GM12873 (cell line): ENCODE results near the gene ARHGAP15.

Experiments used
- TF ChIP-seq, protein P1 (sequence below): IDR thresholded peaks from 2 replicates; pipeline ENCODE4 v1.5.1; 2012; ENCODE audit warnings: low read depth, mild to moderate bottlenecking, moderate library complexity, low read length, control low read depth; ENCODE audit not compliant: insufficient read depth; ENCODE audit errors: missing control alignments

The ARHGAP15 gene

DNA sequence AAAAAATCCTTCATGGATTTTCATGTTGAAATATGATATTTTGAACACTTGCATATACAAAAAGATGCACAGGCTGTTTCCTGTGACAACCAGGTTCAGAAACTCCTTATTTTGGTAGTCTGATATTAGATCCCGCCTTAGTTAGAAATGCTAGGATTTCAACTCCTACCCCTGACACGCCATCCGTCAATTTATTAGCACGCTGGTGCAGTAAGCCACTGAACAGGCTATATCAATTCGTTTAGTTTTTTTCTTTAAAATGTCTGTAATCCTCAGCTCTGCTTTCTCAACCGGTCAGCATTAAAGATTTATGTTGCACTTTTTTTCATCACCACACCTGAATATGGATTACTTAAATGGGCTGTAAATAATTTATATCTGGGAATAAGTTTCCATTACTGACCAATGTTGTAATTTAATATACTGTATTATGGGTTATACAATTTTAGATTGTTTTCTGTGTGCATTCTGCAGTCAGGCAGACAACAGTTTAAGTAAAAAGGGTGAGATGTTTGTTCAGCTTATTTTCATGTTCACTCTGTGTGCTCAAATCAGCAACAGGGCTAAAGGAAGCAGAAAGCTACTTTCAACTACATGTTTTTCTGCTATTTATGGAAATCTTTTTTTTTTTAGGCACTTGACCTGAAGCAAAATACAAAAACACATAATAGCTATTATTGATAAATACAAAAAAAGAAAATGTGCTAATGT lies 227.7 kb downstream of the ARHGAP15 start:
- TF ChIP-seq, protein P1, sequence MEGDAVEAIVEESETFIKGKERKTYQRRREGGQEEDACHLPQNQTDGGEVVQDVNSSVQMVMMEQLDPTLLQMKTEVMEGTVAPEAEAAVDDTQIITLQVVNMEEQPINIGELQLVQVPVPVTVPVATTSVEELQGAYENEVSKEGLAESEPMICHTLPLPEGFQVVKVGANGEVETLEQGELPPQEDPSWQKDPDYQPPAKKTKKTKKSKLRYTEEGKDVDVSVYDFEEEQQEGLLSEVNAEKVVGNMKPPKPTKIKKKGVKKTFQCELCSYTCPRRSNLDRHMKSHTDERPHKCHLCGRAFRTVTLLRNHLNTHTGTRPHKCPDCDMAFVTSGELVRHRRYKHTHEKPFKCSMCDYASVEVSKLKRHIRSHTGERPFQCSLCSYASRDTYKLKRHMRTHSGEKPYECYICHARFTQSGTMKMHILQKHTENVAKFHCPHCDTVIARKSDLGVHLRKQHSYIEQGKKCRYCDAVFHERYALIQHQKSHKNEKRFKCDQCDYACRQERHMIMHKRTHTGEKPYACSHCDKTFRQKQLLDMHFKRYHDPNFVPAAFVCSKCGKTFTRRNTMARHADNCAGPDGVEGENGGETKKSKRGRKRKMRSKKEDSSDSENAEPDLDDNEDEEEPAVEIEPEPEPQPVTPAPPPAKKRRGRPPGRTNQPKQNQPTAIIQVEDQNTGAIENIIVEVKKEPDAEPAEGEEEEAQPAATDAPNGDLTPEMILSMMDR = no peak

DNA sequence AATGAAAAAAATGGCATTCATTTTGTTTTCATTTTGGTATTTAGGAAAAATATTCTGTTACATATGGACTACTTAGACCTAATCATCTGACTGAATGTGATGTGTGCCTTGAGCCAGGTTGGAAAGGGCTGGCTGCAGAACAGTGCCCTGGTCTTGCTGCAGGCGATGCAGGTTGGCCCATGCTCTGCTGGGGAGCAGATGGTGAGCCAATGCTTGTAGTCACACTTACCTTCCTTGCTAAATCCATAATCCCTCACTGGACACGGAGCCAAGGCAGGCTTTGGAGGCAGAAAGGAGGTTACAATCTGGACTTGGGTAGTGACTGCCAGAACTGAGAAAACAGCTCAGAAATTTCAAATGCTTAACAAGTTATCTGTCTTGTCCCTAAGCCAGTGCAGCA lies 228.7 kb downstream of the ARHGAP15 start:
- TF ChIP-seq, protein P1 = no peak

DNA sequence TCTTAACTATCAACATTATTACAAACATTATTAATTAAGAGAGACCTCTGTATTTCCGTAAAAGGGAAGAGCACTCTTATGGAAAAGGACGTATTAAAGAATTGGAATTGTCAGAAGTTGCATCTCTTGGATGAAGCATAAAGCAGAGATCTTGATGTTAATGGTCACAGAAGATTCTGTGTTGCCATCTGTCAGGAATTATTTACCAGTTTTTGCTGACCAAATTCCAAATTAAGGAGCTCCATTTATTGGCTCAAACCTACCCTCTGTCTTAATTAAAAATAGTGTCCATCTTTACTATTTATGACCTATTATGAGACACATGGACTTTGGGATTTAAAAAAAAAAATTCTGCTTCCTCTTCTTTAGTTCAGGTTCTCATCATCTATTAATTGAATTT lies 232.1 kb downstream of the ARHGAP15 start:
- TF ChIP-seq, protein P1 = no peak

DNA sequence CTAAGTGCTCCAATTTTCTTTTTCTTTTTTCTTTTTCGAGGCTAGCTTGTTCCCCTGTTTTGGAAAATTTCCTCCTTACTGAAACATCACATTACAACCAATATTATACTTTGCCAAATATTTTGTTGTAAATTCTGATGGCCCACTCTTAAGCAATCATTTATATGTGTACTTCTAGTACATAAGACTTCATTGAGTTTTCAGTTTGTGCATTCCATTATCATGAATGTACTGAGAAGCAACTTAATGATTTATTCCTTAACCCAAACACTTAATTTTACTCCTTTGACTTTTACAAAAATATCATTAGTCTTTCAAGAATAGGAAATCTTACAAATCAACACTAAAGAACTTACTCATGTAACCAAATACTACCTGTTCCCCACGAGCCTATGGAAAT lies 242.4 kb downstream of the ARHGAP15 start:
- TF ChIP-seq, protein P1 = no peak

DNA sequence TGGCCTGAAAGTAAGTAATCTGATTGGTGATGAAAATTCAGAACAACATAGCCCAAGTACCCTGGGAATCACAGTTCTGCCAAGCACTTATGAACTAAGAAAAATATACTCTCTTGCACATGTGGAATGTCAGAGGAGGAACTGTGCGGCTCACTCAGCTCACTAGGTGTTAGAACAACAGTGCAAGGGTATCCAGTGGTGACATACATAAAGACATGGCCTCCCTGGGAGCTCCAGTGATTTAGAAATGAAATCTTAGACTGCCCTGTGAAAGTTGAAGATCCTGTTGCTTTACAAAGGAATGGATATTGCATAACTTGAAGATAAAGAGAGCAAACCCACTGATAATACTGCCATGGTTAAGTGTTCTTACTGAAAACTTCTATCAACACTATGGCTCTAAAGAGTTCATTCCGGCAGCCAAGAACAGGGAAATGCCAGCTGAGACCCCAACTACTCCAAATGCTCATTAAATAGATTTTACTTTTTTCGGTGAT lies 246.2 kb downstream of the ARHGAP15 start:
- TF ChIP-seq, protein P1 = no peak

DNA sequence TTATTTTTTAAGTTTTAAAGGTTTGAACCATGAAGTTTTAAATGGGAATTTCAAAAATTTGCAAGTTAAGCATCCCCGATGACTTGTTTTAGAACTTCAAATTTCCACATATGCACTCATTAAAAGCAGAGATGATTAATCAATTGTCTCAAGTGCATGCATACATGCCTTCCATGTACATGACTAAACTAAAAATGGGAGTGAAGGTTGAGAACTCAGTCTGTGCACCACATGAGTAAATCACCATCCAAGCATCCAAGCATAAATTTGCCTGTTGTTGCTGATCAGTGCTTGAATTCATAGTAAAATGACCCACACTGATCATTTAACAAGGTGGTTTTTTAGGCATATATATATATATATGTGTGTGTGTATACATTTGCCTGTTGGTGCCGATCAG lies 249.8 kb downstream of the ARHGAP15 start:
- TF ChIP-seq, protein P1 = no peak

DNA sequence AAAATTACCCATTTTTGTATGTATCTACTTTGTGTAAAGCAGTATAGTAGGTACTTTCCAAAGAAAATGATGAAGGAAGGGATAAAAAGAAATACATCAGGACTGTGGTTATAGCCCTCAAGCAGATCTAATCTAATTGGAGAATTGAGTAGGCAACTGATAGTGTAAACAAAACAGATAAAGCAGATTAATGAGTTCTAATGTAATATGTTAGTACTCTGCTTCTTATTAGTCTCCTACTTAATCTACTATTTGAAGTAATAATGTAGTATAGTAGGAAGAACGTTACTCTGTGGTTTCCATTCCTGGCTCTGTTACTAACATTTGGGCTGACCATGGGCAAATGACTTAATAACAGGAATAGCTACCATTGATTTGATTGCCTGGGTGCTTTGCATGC lies 250.7 kb downstream of the ARHGAP15 start:
- TF ChIP-seq, protein P1 = no peak

DNA sequence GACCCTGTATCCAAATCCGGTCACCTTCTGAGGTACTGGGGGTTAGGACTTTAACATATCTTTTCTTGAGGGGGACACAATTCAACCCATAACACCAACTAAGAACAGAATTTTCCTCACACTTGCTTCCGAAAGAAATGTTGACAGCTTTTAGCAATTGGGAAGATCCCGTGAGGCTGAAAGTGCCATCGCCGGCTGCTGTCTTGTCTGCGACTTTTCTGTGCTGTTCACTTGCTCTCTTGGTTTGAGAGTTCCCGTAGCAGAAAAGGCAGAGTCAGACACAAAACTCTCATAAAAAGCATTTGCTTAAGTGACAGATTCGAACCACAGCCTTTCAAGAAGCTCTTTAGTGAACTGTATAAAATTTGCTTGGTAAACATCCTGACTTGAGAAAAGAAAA lies 253.4 kb downstream of the ARHGAP15 start:
- TF ChIP-seq, protein P1 = no peak
